Neural progenitor cell (in vitro differentiated cells): Measurements from ENCODE around the gene COL9A2. TPM values are rescaled to one million over a fixed set of nuclear protein-coding genes. Genes with fewer than 3 reads are reported as not detected.

Source experiments
- DNase-seq: peaks from one replicate; pipeline ENCODE4 v3.0.0-alpha.2; 2016; ENCODE audit warnings: low spot score
- H2AFZ ChIP-seq: fragments of 200-600 bp; sonication (generic); replicated peaks from 2 replicates; pipeline ENCODE4 v1.6.1; 2016; ENCODE audit warnings: antibody characterized with exemption
- H3F3A ChIP-seq: fragments of 200-600 bp; sonication (generic); 2 replicates; pipeline ENCODE4 v1.6.1; 2016; ENCODE audit warnings: antibody characterized with exemption, low read depth
- H3K27ac ChIP-seq: fragments of 200-600 bp; sonication (generic); 2 replicates; pipeline ENCODE4 v1.5.1; 2016; ENCODE audit warnings: mild to moderate bottlenecking
- H3K27me3 ChIP-seq: fragments of 200-600 bp; sonication (generic); 2 replicates; pipeline ENCODE4 v1.6.1; 2016; ENCODE audit warnings: mild to moderate bottlenecking, moderate library complexity
- H3K36me3 ChIP-seq: fragments of 200-600 bp; sonication (generic); 2 replicates; pipeline ENCODE4 v1.5.1; 2016
- H3K4me1 ChIP-seq: fragments of 200-600 bp; sonication (generic); 2 replicates; pipeline ENCODE4 v1.6.1; 2016; ENCODE audit warnings: mixed run types
- H3K4me2 ChIP-seq: fragments of 200-600 bp; sonication (generic); 2 replicates; pipeline ENCODE4 v1.6.1; 2016
- H3K4me3 ChIP-seq: fragments of 200-600 bp; sonication (generic); 2 replicates; pipeline ENCODE4 v1.5.1; 2016
- H3K79me2 ChIP-seq: fragments of 200-600 bp; sonication (generic); 2 replicates; pipeline ENCODE4 v1.6.1; 2016; ENCODE audit warnings: low read depth
- H3K9ac ChIP-seq: fragments of 200-600 bp; sonication (generic); 2 replicates; pipeline ENCODE4 v1.6.1; 2016
- H3K9me3 ChIP-seq: fragments of 200-600 bp; sonication (generic); 2 replicates; pipeline ENCODE4 v1.5.1; 2016; ENCODE audit warnings: low read depth
- H4K20me1 ChIP-seq: fragments of 200-600 bp; sonication (generic); 2 replicates; pipeline ENCODE4 v1.6.1; 2016; ENCODE audit warnings: low read depth
- H3K27ac Mint-ChIP-seq: 3 replicates; pipeline ENCODE4 v1.8.0; 2021; ENCODE audit warnings: mixed read lengths
- H3K27me3 Mint-ChIP-seq: 2 replicates; pipeline ENCODE4 v1.8.0; 2022; ENCODE audit warnings: low read depth, mild to moderate bottlenecking, inconsistent platforms, moderate library complexity, mixed read lengths; ENCODE audit not compliant: insufficient read depth
- H3K36me3 Mint-ChIP-seq: 3 replicates; pipeline ENCODE4 v1.8.0; 2021; ENCODE audit warnings: mixed read lengths
- H3K4me1 Mint-ChIP-seq: 3 replicates; pipeline ENCODE4 v1.8.0; 2021; ENCODE audit warnings: mixed read lengths
- H3K4me3 Mint-ChIP-seq: 3 replicates; pipeline ENCODE4 v1.8.0; 2021; ENCODE audit warnings: mild to moderate bottlenecking, moderate library complexity, mixed read lengths
- H3K9me3 Mint-ChIP-seq: 3 replicates; pipeline ENCODE4 v1.8.0; 2020; ENCODE audit warnings: mixed read lengths
- EZH2 ChIP-seq: fragments of 200-600 bp; sonication (generic); IDR thresholded peaks from 2 replicates; pipeline ENCODE4 v1.6.1; 2017; ENCODE audit warnings: antibody characterized with exemption, mild to moderate bottlenecking, moderate library complexity
- EZH2phosphoT487 ChIP-seq: fragments of 200-600 bp; sonication (generic); IDR thresholded peaks from 2 replicates; pipeline ENCODE4 v1.6.1; 2017; ENCODE audit warnings: antibody characterized with exemption
- total RNA-seq: library from RNA; depleted of rRNA; stranded (reverse); fragments of >200 nt; gene quantifications from 2 replicates; pipeline ENCODE4 v1.2.3, GENCODE V29; 2015; ENCODE audit warnings: low replicate concordance
- TF ChIP-seq, protein P1 (sequence below): fragments of 200-600 bp; sonication (generic); IDR thresholded peaks from 2 replicates; pipeline ENCODE4 v1.5.1; 2017; ENCODE audit warnings: antibody characterized with exemption, mild to moderate bottlenecking

COL9A2 gene
- total RNA-seq, 1 donor from 2014 or later, result 3.7 TPM

DNA sequence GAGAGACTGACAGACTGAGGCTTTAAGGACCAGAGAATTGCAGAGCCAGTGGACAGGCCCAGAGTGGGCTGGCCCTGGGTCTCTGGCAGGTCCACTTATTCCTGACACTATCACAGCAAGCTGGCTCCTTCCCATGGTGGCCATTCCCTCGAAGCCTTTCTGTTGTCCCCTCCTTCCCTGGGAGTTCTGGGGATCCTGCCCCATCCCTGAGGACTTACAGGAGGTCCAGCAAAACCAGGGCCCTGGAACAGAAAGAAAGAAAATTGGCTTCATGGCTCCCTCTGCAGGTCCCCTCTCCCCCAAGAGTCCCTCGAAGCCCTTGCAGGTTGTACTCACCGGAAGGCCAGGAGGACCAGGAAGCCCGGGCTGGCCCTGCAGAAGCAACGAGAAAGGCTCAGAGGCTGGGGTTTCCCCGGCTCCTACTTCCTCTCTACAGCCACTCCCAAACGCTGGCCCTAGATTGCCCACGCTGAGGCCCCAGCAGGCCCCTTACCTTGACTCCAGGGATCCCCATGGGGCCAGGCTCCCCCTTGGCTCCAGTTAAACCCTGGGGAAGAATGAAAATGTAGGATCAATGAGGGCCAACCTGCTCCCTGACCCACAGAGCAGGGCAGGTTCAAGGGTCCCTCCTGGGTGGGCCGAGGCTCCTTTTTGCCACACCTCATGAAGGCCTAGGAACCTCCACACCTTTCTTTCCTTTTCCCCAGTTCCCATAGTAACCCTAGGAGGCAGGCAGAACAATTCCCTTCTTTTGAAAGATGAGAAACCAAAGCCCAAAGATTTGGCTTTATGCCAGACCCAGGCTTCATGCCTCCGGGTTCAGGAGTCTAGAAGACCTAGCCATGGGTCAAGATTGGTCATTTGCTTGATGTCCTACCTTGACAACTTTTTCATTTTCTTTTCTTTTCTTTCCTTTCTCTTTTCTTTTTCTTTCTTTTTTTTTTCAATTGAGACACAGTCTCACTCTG is 4.6 kb downstream of the COL9A2 start:
- Histone ChIP-seq H3K9ac (no peak overlapping the region), H2AFZ (no peak overlapping the region), H3K36me3 (no peaks in the 10 kb centered on the region), H3K4me1 (peaks cover 36% of the 10 kb centered on the region), H3K9me3 (no peaks in the 10 kb centered on the region), H4K20me1 (no peaks in the 10 kb centered on the region), H3K27ac (no peak overlapping the region), H3F3A (peaks cover 44% of the 10 kb centered on the region), H3K79me2 (no peaks in the 10 kb centered on the region), H3K4me2 (no peak overlapping the region), H3K27me3 (peaks cover 26% of the 10 kb centered on the region), H3K4me3 (no peak overlapping the region)
- Mint-ChIP-seq H3K27ac (peak overlapping the region; percentile 59), H3K27me3 (peaks cover 10% of the 10 kb centered on the region), H3K36me3 (no peaks in the 10 kb centered on the region), H3K9me3 (no peaks in the 10 kb centered on the region), H3K4me3 (peak overlapping the region; percentile 46), H3K4me1 (peaks cover 31% of the 10 kb centered on the region)
- peak; percentile 10 for DNase-seq
- TF ChIP-seq, protein P1, sequence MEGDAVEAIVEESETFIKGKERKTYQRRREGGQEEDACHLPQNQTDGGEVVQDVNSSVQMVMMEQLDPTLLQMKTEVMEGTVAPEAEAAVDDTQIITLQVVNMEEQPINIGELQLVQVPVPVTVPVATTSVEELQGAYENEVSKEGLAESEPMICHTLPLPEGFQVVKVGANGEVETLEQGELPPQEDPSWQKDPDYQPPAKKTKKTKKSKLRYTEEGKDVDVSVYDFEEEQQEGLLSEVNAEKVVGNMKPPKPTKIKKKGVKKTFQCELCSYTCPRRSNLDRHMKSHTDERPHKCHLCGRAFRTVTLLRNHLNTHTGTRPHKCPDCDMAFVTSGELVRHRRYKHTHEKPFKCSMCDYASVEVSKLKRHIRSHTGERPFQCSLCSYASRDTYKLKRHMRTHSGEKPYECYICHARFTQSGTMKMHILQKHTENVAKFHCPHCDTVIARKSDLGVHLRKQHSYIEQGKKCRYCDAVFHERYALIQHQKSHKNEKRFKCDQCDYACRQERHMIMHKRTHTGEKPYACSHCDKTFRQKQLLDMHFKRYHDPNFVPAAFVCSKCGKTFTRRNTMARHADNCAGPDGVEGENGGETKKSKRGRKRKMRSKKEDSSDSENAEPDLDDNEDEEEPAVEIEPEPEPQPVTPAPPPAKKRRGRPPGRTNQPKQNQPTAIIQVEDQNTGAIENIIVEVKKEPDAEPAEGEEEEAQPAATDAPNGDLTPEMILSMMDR, result no peak
- TF ChIP-seq EZH2, result no peak
- no peak for TF ChIP-seq EZH2phosphoT487

DNA sequence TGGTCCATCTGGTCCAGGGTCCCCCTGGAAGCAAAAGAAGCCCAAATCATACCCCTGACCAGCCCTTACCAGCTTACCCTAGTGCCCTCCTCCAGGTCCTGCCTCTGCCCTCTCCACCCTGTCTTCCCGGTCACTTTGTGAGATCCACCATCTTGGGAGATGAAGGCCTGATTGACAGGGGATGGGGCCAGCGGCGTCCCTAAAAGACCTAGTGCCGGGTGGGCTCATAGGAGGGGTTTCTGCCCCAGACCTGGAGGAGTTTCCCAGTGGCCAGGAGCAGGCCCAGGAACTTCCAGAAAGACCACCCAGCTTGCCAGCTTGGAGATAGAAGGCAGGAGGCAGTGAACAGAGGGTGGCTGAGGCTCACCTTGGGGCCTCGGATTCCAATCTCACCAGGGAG is 5.4 kb downstream of the COL9A2 start:
- no peak overlapping the region for H3K27ac Mint-ChIP-seq
- TF ChIP-seq, protein P1, result no peak
- TF ChIP-seq EZH2 (no peak), EZH2phosphoT487 (no peak)
- H3K4me1 ChIP-seq, result peaks cover 36% of the 10 kb centered on the region

DNA sequence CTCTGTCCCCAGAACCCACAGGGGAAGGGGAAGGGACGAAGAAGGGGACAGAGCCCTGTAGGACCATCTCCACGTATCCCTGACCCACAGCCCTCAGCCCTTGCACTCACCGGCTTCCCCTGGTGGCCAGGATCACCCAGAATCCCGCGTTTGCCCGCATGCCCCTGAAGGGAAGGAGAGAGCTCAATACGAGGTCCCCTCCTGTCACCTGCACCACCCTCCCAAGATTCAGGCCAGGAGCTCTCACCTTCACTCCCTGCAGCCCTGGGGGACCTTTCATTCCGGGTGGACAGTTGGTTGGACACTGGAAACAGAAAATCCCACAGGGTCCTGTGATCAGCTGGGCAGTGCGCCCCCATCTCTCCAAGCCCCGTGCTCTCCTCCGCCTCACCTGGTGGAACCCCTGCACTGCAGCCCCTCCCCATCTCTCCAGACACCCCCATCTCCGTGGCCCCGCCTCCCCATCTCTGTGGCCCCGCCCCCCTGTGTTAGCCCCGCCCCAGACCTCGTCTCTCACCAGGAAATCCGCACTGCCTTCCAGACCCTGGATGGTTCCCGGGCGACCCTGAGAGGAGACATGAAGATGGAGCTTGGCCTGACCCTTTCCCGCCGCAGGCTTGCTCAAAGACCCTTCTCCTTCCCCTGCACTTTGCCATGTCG is 6.0 kb downstream of the COL9A2 start:
- no peaks in the 10 kb centered on the region for H3K79me2 ChIP-seq
- H3K4me3 ChIP-seq, result no peak overlapping the region
- H3K36me3 Mint-ChIP-seq, result no peaks in the 10 kb centered on the region
- no peak for DNase-seq
- H3K36me3 ChIP-seq, result no peaks in the 10 kb centered on the region
- H2AFZ ChIP-seq, result no peak overlapping the region
- H3K27me3 ChIP-seq, result peaks cover 12% of the 10 kb centered on the region
- no peak overlapping the region for H3K9ac ChIP-seq
- H3K4me1 Mint-ChIP-seq, result peaks cover 32% of the 10 kb centered on the region
- H3K4me3 Mint-ChIP-seq, result no peak overlapping the region
- no peaks in the 10 kb centered on the region for H3K9me3 ChIP-seq
- H3K9me3 Mint-ChIP-seq, result no peaks in the 10 kb centered on the region
- H3F3A ChIP-seq, result peaks cover 33% of the 10 kb centered on the region
- peaks cover 36% of the 10 kb centered on the region for H3K4me1 ChIP-seq
- peaks cover 5% of the 10 kb centered on the region for H3K27me3 Mint-ChIP-seq
- no peaks in the 10 kb centered on the region for H4K20me1 ChIP-seq
- TF ChIP-seq EZH2 (no peak), EZH2phosphoT487 (no peak)
- TF ChIP-seq, protein P1, result no peak
- H3K27ac ChIP-seq, result no peak overlapping the region
- H3K4me2 ChIP-seq, result no peak overlapping the region
- no peak overlapping the region for H3K27ac Mint-ChIP-seq

More for the DNA sequence above, 5.4 kb downstream of the COL9A2 start:
- Histone ChIP-seq H3K79me2 (no peaks in the 10 kb centered on the region), H3K36me3 (no peaks in the 10 kb centered on the region), H3K9me3 (no peaks in the 10 kb centered on the region), H3K27ac (no peak overlapping the region), H3K4me3 (no peak overlapping the region), H3K4me2 (no peak overlapping the region), H3K9ac (no peak overlapping the region), H2AFZ (no peak overlapping the region), H4K20me1 (no peaks in the 10 kb centered on the region), H3K27me3 (peaks cover 17% of the 10 kb centered on the region), H3F3A (peaks cover 39% of the 10 kb centered on the region)
- no peaks in the 10 kb centered on the region for H3K9me3 Mint-ChIP-seq
- H3K36me3 Mint-ChIP-seq, result no peaks in the 10 kb centered on the region
- no peak overlapping the region for H3K4me3 Mint-ChIP-seq
- no peak for DNase-seq
- peaks cover 29% of the 10 kb centered on the region for H3K4me1 Mint-ChIP-seq
- peaks cover 8% of the 10 kb centered on the region for H3K27me3 Mint-ChIP-seq
